GM21576 (cell line): Measurements from ENCODE around the gene FLRT2.

Experiments
- ATAC-seq: cut with Tn5 transposase; IDR thresholded peaks from one replicate; pipeline ENCODE4 v1.9.1; 2021; ENCODE audit warnings: mild to moderate bottlenecking, moderate library complexity; ENCODE audit not compliant: unreplicated experiment

FLRT2 gene

DNA sequence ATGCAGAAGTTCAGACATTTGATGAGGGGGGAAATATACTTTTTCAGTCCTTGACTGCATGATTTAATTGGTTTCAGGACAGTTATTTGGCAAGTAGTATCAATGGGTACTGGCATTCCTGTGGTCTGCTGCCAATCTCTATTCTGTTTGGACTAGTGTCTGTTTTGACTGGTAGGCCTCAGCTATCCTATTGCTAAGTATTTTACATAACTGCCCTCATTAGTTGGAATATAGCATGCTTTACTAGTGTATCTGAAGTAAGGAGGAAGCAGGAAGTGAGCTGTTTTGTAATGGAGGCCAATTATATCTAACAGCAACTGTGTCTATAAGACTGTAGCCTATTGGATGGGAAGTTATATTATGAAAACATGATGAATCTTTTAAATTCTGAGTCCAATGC, 104.3 kb downstream of the FLRT2 start:
- no peak for ATAC-seq

DNA sequence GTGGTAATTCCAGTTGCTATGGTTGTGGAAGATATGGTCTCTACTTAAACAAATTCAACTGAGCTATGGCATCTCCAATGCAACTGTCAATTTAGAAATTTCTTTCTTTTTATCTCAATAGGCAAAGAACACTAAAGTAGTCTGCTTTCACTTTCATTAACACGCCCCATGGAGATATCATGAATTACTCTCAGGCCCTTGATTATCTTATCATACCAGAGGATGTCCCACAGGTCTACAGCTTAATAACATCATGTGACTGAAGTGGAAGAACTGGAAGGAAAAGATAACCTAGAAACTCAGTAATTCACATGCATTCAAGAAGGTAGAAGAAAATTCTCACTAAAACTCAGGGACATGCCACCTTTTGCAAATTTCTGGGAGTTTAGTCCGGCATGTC, 114.3 kb downstream of the FLRT2 start:
- ATAC-seq = no peak

- no peak for ATAC-seq
These were observed 123.1 kb downstream of the FLRT2 start for GRCh38 chr14:85653029-85653428.

GRCh38 chr14:85660243-85660922, 130.4 kb downstream of the FLRT2 start:
- no peak for ATAC-seq

DNA sequence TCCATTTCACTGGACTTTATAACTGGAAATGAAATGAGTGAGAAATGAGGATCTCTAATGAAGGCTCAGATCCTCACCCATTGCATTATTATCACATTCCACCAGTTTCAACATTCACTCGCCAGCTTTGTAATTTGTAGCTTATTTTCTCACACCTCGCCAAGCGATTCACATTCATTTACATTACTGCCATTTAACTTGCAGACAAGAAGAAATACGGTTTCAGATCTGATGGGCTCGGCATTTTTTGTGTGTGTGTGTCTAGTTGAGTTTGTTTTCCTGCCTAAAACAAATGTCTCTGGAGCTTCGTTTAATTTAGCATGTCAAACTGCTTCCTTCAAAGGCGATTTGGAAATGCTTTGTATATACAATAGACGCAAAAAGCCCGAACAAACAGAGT, 132.2 kb downstream of the FLRT2 start:
- no peak for ATAC-seq

- ATAC-seq = no peak
These were observed 133.3 kb downstream of the FLRT2 start for GRCh38 chr14:85663256-85663655.

DNA sequence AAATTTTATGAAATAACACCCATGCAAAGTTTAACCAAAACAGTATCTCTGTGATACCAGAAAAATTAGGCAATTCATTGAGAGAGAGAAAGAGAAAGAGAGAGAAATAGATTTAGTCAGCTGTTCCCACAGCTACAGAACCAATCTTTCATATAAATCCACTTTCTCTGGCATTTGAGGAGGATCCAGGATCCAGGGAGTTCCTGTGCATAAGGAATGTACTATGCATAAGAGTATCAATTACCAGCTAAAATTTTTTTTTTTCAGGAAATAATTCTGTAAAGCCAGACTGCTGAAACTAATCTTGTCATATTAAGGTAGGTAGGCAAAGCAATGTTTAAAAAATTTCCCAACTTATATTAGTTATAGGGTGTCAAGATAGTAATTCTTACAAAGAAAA, 133.7 kb downstream of the FLRT2 start:
- ATAC-seq = no peak

- ATAC-seq = no peak
These were observed 146.0 kb downstream of the FLRT2 start for GRCh38 chr14:85675957-85676356.

GRCh38 chr14:85686908-85687307, 157.0 kb downstream of the FLRT2 start:
- ATAC-seq = no peak

DNA sequence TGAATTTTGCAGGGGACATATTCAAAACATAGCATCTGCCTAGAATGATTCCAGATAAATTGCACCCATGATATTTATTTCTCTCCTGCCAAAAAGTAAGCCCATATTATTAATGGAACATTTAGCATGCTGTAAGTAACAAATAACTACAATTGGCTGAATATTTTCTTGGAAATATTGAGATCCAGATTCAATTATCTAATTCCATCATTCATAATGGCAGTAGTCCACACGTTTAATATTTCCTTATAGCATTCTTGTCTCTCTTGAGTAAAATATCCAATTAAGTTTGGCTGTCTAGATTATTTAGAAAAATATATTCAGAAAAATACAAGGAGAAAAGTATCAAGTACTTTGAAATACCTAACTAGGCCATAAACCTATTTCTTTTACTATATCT, 157.5 kb downstream of the FLRT2 start:
- ATAC-seq = no peak

- ATAC-seq = no peak
These were observed 158.1 kb downstream of the FLRT2 start for GRCh38 chr14:85688006-85688405.

DNA sequence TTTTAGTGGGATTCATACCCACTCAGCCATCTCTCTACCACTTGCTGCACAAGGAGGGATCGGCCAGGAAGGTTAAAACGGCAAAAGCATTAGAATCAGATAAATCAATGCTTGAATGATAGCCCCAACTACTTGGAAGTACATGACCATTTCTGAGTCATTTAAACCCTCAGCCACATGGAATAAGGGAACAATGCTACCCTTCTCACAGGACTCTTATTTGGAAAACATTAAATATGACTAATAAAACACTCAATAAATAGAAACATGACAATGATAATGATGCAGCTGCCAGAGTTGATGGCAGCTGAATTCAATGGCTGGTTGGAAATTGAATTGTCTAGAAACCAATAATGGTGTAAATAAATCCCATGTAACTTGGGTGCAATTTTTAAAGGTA, 165.4 kb downstream of the FLRT2 start:
- ATAC-seq = no peak

DNA sequence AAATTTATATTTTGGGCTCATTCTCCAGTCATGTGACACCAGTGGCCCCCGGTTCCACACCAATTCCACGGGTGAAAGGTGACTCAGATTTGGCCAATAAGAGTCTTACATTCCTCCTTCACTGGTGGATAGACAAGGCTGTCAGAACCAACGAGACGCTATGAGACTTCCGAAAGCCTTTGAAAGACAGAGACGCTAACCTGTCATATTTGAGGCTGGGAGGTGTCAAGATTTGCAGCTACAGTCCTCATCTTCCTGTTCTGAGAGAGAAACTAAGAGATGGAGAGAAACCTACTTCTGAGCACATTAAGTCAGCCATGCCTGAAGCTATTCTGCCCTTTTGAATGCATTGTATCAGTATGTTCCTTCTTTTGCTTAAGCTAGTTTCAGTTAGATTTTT, 171.2 kb downstream of the FLRT2 start:
- ATAC-seq = no peak

GRCh38 chr14:85701763-85702162, 171.8 kb downstream of the FLRT2 start:
- ATAC-seq = no peak

- no peak for ATAC-seq
These were observed 172.2 kb downstream of the FLRT2 start for GRCh38 chr14:85702191-85702590.

- no peak for ATAC-seq
These were observed 173.1 kb downstream of the FLRT2 start for GRCh38 chr14:85702997-85703396.
